NCI-H2081 treated with DMSO at 0.1 percent for 48 hours (cell line): ENCODE data around the gene CMIP.

ENCODE experiments used
- DNase-seq: peaks from one replicate; lab custom pipeline; 2025; lab: John Stamatoyannopoulos, UW

CMIP gene

DNA sequence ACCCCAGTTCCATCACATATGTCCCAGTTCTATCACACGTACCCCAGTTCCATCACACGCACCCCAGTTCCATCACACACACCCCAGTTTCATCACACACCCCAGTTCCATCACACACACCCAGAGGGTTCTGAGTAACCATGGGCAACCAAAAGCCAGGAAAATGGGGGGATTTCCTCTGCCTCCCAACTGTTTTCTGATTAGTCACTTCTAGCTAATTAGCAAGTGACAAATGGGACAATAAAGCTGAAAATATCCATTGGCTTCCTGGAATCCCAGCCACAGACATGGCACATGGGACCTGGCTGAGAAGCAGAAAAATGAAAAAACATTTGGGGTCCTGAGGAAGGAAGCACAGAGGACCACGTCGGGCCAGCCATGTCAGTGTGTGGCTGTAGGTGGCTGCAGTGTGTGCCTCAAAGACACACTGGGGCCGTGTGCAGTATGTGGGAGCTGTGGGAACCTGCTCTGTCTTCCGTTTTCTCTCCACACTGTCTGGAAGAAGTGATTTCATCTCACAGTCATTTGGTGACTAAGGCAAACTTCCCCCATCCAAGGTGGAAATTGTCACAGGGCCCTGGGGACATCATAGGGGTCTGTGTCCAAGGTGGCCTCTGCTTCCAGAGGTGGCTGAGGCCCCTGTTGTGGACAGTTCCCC lies 106.7 kb downstream of the CMIP start:
- no peak for DNase-seq

DNA sequence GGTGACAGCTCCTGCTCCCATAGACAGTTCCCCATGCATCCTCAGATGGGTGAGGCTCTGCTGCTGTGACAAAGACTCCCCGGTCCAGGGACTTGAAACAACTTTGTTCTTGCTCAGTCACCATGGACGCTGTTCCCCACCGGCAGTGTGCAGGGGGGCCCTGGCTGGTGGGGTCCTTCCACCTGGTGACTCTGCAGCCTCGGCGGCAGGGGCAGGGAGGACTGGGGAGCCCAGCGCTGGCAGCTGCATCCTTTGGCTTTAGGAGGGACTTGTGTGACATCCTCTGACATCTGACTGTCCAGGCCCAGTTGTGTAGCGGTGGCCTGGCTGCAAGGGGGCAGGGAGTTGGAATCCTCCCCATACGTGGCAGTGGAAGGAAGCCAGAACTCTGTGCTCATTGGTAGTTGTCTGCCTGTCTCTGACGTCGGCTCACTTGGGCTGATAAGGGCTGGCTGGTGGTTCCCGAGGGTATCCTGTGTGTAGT lies 107.3 kb downstream of the CMIP start:
- DNase-seq = no peak

DNA sequence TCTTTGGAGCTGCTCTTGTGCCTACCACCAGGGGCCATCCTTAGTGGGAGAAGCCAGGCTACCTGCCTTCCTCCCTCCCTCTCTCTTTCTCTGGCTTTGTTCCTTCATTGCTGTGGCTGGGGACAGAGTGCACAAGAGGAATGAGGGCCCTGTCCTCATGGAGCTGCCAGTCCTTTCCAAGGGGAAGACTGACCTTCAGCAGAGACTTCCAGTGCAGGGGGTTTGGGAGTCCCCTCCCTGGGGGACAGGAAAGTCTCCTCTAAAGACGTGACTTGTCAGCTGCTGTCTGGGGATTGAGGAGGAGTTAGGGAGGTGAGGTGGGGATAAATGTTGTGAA lies 108.1 kb downstream of the CMIP start:
- no peak for DNase-seq

DNA sequence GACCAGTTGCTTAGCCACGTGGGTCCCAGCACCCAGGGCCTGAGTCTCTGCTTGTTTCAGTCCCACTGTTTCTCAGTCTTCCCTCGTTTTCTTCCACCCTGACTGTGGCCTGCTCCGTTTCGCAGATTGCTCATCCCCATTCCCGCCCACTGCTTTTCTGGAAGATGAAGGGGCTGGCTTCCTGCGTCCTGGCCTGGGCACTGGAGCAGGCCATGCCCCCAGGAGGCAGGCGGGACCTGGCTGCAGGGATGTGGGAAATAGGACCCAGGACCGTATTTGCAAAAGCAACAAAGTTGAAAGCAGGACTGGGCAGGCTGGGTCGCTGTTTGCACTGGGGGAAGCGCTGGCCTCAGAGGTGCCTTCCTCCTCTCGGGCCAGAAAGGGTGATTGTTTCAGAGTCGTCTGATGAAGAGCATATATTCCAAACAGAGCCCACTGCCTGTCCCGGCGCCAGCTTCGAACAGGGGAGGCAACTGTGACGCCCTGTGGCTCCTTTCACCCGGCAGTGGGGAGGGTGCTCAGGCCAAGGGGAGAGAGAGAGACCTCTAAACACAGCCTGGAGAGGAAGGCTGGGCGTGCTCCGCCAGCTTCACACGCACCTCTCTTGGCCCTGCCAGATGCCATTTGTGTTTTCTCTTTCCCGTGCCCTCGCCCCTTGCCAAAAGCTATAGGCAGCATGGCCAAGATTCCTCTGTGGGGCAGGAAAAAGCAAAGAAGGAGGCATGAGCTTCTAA lies 108.6 kb downstream of the CMIP start:
- no peak for DNase-seq

DNA sequence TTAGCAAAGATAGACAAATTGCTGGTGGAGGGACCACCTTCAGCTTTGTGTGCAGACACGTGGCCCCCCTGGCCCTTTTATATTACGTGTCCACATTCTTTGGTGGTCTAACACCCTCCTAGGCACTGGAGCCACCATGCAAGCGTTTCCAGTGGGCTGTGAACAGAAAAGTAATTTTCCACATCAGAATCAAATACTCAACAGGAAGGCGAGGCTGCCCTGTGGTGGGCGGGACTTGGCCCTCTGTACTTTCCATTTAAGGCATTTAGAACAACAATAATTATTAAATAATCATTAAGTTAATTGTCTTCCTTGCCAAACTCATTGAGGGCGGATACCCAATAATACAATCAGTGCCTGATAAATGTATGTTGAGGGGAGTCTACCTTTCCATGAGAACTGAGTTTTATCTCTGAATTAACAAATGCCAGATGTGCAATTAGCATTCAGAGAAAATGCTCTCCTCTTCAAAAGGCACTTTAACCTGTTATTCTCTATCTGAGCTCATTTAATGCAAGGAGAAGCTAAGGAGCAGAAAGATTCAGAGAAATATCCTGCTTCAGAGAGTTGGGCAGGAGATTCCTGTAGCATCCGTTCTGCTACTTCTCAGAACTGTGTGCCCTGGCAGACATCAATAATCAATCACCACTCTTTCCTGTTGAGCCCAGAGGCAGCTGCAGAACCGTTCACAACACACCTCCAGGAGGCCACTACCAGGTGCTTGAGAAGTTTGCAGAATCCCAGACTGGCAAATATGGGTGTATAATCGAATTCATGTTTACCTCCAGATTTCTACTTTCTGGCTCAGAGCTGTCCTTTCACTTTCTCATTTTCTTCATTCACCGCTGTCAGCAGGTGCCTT lies 109.4 kb downstream of the CMIP start:
- DNase-seq = no peak

DNA sequence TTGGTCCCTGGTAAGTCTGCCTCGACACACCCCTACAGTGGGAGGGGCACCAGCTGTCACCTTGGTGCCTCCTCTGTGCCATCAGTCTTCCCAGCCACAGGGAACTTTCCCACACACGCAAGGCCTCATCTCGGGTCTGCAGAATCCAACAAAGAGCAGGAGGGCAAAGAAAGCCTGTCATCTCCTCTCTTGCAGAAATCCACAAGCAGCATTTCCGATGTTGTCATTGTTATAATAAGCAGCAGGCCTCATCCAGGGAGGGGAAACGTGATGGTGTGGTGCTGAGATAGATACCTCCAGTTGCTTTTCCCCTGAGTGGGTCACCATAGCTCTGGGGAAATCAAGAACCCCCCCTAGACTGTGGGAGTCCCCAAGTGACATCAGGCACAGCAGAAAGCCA lies 110.4 kb downstream of the CMIP start:
- DNase-seq = no peak

DNA sequence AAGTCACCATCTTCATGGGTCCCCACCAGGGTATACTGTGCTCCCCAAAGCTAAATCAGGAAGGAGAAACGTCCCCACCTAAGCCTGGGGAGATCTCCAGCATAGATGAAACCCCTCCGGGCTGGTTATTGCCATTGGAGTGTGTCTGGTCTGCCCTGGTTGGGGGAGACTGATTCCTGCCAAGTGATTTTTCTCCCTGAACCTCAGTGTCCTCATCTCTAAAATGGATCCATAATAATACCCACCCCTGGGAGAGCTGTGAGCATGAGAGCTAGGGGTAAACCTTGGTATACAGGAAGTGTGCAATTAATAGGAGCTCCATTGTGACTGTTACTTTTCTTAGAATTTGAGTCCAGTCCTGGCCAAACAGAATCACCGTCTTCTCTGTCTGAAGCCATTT lies 111.1 kb downstream of the CMIP start:
- DNase-seq = no peak

DNA sequence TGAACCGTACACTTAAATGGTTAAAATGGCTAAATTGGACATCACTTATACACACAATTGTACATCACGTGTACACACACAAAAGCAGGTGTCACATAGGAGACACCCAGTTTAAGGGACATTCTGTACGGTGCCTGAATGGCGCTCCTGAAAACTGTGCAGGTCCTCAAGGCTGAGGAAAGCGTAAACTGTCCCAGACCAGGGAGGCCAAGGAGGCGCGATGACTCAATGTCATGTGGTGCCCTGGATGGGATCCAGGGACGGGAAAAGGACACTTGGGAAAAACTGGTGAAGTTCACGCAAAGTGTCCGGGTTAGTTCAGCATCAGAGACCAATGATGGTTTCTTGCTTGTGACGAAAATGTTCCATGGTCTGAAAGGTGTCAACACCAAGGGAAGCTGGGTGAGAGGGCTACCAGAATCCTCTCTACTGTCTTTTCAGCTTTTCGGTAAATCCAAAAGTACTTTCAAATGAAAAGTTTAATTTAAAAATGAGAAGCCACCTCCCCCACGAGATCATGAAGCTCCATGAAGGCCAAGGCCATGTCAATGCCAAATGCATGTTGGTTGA lies 112.2 kb downstream of the CMIP start:
- no peak for DNase-seq

DNA sequence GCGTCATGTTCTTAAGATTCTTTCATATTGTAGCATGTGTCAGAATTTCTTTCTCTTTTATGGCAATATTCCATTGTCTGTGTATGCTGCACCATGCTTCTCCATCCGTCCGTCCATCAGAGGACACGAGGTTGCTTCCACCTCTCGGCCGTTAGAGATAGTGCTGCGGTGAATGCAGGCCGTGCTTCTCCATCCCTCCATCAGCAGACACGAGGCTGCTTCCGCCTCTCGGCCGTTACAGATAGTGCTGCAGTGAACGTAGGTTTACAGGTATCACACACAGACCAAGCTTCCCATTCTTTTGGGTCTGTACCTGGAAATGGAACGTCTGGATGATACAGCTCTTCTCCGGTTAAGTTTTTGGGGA lies 113.5 kb downstream of the CMIP start:
- DNase-seq = no peak

DNA sequence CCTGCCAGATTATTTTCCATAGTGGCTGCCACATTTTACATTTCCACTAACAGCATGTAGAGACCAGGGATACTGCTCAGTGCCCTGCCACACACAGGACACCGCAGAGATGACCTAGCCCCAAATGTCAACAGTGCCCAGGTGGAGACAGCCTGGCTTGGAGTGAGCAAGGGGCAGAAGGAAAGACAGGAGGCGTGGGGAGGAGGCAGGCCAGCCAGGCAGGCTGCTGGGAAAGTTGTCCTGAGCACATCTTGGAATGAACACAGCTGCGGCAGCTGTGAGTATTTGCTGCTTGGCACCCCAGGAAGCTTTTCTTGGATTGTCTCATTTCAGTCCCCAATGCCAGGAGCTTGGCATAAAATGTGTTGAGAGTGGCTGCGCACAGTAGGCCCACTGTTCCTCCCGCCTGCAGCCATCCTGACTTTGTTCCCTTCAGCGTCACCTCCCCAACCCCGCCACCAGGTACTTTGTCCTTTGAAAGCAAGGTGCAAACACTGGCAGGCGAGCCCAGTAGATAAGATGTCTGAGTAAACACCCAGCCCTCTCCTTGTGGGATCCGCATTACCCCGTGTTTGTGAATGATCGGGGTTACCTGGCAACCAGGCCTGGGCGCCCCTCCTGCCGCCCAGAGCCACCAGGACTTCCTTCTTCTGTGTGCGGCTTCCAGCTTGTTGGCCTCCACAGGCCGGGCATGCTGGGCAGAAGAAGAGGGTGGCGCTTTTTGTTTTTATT lies 114.0 kb downstream of the CMIP start:
- no peak for DNase-seq

DNA sequence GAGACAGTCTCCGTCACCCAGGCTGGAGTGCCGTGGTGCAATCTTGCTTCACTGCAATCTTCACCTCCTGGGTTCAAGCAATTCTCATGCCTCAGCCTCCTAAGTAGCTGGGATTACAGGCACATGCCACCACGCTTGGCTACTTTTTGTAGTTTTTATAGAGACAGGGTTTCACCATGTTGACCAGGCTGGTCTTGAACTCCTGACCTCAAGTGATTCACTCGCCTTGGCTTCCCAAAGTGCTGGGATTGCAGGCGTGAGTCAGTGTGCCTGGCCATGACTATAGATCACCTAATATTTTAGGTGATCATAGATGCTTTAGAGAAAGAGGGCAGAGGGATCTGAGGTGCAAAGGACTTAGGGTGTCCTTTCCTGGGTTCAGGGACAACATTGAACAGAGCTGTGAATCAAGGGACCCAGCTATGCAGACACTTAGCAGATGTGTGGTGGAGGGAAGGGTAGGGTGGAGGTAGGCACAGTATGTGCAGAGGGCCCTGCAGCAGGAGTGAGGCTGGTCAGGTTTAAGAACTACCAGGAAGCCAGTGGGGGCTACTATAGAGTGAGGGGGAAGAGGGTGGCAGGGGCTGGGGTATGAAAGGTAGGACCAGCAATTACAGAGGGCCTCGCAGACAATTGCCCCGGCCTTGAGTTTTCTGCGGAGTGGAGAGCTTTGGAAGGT lies 116.5 kb downstream of the CMIP start:
- no peak for DNase-seq

DNA sequence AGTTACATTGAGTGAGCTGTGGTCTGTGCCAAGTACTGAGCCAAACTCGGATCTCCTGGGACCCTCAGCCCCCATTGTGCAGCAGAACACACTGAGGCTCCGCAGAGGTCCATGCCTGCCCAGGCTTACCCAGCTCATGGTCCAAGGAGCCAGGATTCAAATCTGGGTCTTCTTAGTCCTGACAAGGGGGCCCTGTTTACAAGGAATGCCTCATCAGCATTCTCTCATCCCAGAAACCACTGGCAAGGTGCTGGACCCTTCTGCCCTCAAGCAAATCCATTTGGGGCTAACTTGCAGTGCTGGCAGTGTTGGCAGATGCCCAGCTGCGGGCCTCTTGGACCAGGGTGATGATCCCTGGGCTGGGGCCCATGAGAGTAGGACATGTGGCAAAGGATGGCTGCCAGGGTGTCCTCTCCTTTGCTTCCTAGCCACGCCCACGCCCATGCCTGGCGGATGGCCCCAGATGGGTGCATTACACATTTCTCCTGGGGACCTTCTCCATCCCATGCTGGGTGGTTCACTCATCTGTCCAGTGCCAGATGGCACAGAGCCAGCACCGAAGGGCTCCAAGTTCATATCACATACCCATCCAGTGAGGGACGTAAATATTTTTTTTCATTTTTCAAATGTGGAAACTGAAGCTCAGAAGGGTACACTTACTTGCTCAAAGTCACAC lies 117.7 kb downstream of the CMIP start:
- DNase-seq = no peak

DNA sequence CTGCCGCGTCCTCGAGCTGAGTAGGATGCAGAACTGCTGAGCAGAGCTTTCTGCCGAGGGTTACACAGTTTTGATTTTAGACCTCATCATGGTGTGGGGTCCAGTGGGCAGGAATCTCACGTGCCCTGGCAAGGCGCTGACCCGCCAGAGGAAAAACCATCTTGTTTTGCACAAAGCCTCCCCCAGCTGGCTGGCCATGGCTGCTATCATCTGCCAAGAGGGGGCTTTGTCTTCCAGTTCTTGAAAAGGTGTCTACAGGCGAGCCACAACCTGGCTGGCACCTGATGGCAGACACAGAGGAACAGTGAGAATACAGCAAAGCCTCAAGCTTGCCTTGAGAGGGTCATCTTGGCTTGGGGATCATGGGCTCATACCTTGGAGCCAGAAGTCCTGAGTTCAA lies 118.3 kb downstream of the CMIP start:
- DNase-seq = no peak

DNA sequence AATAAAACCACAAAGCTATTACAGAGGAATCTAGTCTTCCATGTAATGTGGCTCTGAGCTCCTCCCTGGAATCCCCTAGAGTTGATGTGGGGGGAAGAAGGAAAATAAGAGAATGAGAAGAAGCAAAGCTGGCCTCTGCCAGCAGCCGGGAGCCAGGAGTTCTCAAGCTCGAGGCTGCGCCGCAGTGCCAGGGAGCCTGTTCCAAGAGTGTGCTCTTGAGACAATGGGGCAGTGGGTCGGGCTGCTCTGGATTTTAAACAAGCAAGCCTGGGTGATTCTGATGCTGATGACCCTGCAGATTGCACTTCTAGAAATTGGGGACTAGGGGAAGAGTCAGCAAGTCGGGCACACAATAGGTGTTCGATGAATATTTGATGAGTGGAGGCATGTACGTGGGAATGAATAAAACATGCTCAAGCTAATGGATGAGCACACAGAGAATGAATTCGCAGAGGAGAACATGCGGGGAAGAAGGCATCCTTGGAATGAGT lies 119.9 kb downstream of the CMIP start:
- DNase-seq = no peak

DNA sequence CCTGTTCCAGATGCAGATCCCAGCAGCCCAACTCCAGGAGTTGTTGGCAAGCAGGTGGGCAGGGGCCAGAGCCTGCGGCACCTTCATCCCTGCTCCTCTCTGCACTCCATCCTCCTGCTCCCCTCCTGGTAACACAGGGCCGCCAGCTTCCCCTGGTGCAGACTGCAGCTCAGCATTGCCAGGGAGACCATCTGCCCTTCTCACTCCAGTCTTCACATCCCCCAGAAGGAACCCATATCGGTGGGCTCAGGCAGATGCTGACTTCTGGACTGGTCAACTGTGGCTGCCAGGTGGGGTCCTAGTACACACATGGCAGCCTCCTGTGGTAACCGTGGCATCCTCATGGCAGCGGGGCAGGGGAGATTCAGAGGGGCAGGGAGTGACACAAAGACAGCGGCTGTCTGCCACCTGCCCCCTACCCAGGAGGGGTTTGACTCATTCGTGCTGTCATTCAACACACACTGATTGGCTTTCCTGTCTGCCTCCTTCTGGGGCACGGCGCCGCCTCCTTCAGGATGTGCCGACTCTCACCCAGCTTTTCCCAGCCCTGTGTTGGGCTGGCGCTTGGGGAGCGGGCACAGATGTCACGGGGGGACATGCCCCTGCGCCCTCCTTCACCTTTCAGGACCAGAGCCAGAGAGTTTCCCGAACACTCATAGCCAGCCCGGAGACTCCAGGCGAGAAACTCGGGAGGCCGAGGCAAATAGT lies 120.9 kb downstream of the CMIP start:
- no peak for DNase-seq

DNA sequence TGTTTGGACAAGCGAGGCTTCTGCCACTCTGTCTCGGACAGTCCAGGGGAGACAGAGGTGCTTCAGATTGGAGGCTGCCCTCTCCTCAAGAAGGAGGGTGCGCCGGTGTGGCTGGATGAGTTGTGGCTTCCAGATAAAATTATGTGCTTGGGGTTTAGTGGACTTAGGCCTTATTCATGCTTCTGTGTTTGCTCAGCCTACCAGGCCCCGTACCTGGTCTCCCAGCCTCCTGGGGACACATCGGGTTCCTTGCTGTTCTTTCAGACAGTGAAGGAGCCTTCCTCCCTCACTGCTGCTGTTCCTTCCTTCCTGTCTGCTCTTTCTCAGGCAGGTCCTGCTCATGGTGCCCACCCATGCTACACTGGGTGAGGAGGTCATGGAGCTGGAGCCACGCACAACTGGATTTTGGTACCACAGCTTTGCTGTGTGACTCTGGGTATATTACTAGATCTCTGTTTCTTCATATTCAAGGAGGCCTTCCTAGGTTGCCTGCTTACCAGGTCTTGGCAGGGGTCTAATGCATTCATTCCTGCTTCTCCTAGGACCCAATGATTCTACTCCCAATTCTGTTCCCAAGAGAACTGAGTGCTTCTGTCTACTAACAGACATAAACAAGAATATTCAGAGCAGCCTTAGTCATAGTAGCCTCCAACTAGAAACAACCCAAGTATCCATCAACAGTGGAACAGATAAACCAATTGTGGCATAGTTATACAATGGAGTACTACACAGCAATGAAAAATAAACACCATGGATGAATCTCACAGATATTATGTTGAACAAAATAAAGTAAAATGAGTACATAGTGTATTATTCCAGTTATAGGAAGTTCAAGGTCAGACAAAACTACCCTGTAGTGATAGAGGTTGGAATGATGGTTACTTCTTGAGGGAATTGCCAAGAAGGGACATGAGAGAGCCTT lies 121.7 kb downstream of the CMIP start:
- DNase-seq = no peak

DNA sequence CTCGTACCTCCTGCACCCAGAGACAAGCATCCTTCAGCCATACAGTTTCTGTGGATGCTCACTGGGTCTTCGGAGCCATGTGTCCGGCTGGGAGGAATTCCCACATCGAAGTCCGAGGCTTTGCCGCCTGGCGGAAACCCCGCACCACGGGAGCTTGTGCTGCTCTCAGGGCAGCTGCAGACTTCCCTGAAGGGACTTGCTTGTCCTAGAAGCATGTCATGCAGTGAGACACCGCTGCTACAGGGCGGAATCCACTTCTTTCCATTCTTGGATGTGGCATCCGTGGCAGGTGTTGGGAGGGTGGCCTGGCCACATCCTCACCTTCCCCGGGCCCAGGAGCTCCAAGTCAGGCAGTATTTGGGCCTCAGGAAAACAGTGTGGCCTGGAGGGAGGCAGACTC lies 122.5 kb downstream of the CMIP start:
- no peak for DNase-seq

DNA sequence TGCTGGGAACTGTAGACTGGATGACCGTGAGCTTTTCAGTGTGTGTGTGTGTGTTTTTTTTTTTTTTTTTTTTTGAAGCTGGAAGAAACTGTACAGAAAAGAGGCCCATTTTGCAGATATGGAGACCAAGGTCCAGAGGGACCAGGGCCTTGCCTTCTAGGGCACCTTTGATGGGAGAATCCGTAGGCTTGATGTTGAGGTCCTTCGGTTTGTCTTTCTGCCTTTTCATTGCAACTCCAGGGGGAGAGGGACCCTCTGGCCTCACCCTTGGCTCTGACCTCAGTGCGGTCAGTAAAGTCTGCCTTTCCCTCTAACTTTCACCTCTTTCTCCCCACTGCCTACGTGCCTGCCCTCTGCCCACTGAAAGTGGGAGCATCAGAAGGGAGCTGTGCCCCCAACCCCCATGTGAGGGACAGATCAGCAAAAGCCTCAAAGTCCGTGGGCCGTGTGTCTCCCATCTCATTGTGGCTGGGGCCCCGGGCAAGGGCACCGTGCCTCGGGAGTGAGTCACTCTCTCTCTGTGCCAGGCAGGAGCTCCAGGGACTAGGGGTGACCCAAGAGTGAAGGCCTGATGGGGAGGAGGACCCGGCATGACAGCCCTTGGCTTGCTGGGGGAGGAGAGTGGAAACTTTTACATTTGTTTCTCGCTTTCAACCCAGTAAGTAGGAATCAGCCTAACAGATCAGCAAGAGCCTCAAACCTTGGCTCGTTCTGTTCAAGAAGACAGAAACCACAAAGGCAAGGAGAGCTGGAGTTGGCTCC lies 123.6 kb downstream of the CMIP start:
- no peak for DNase-seq
